Superior temporal gyrus (tissue), 1 donor: Measurements from ENCODE around the gene HSFX1.

ENCODE experiments used
- DNase-seq: peaks from one replicate; pipeline ENCODE4 v3.0.0-alpha.2; 2016; ENCODE audit errors: extremely low spot score

Gene HSFX1

DNA sequence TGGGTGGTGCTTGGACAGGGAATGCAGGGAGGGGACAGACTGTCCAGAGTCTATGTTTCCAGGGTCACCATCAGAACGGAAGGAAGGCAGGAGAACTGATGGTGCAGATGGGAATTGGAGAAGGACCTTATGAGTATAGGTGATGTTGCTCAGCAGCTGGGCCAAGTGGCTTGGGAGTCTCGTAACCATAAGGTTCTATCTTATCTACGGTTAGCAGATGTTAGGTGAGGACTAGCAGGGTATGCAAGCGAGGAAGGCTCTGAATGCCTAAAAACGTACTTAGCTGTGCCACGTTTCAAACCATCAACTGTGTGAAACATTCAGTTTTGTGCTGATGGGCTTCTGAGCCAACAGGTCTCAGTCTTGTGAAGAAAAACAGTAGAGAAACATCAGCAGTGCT lies 30.2 kb downstream of the HSFX1 start:
- DNase-seq = no peak

DNA sequence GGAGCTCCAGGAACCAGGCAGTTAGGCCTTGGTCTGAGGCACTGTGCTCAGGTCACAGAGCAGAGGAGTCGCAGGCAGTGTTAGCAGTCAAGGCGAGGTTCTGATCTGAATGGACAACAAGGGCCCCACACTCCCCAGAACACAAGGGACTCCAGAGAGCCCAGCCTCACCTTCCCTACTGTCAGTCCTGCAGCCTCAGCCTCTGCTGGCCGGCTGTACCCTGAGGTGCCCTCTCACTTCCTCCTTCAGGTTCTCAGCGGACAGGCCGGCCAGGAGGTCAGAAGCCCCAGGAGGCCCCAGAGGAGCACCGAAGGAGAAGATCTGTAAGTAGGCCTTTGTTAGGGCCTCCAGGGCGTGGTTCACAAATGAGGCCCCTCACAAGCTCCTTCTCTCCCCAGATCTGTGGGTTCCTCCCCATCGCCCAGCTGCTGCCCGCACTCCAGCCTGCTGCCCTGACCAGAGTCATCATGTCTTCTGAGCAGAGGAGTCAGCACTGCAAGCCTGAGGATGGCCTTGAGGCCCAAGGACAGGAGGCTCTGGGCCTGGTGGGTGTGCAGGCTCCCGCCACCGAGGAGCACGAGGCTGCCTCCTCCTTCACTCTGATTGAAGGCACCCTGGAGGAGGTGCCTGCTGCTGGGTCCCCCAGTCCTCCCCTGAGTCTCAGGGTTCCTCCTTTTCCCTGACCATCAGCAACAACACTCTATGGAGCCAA lies 34.0 kb downstream of the HSFX1 start:
- DNase-seq = no peak

DNA sequence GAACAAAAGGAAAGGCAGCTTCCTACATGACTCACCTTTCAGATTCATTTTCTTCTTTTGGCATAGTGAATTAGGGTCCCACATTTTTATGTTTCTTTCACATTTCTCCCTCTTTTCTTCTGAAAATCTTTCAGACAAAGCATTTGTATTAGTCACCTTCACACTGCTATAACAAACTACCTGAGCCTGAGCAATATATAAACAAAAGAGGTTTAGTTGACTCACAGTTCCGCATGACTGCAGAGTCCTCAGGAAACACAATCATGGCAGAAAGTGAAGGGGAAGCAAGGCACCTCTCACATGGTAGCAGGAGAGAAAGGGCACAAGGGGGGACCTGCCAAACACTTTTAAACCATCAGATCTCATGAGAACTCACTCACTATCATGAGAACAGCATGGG lies 44.8 kb downstream of the HSFX1 start:
- DNase-seq = no peak

GRCh38 chrX:149819371-149819770 lies 45.5 kb downstream of the HSFX1 start:
- DNase-seq = no peak

DNA sequence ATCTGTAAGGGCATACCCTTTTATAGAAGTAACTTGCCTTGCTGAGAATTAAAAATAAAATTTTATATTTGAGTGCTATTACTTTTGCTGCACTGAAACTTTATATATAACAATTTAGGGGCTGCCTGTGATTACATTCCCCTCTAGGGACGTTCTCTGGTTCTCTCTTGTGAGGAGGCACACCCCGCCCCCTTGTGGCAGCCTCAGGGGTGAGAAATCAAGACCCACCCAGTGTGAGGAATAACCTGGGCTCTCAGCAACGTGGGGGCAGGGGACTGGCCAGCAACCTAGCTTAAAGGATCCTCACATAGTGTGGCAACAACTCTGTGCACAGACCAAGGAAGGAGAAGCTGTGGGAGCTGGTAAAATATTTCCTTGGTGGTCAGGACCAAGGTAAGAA lies 51.6 kb downstream of the HSFX1 start:
- no peak for DNase-seq
